ENCODE data around the gene NUP37. TPM values are rescaled to one million over a fixed set of nuclear protein-coding genes. Genes with fewer than 3 reads are reported as not detected.
A peak's percentile ranks its signal among the peaks of the same experiment; 100 is the strongest.
"Not testable (repeated sequence)": the region's sequence is repeated elsewhere in the genome, so short reads cannot be mapped to it uniquely, and the experiment has no call there.

NUP37 gene
- total RNA-seq, 2 experiments from 2014 or later, result 58.3 to 58.9 TPM

DNA sequence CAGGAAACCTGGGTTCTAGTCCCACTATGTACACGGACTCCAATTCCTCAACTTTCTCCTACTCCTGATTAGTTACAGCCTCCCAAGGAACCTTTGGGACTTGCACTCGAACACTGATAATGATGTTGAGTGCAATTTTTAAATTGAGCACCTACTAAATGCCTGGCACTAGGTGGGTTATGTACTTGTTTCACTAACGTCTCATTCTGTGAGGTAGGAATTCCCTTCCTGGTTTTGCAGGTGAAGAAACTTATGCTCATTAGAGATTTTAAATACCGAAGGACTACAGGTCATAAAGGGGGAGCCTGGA, 605 bp upstream of the NUP37 start:
- ChIA-PET POLR2A (no interaction called here), CTCF (interaction anchor here (1.6 kb wide), 1 partner anchor 11 kb away, joined by 4 read pairs; no protein-coding TSS in a partner anchor)
- Mint-ChIP-seq H3K9me3 (no peaks in the 10 kb centered on the region), H3K27me3 (no peaks in the 10 kb centered on the region), H3K27ac (peak overlapping the region; percentile 93), H3K4me3 (peak overlapping the region; percentile 79), H3K4me1 (peaks cover 45% of the 10 kb centered on the region), H3K36me3 (ENCODE audit: low read depth) (peaks cover 34% of the 10 kb centered on the region)
- no peak for DNase-seq

DNA sequence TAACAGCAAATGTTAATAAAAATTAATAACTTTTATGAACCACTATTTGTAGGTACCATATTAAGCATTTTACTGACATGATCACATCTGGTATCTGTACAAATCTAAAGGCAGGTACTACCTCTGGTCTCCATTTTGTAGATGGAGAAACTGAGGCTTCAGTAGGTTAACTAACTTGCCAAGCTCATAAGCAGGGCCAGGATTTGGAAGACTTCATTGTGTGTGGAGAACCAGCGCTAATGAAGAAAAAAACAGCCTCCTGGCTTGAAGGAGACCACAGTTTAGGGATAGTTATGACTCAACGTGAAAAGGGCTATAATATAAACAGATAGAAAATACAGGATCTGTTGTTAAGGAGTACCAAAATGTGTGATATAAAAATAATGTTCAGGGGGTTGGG, 1.0 kb downstream of the NUP37 start:
- peak overlapping the region; percentile 79 for H3K4me3 Mint-ChIP-seq
- no peaks in the 10 kb centered on the region for H3K27me3 Mint-ChIP-seq
- ChIA-PET CTCF (interaction anchor here (1.6 kb wide), 1 partner anchor 9 kb away, joined by 4 read pairs; no protein-coding TSS in a partner anchor), POLR2A (no interaction called here)
- H3K36me3 Mint-ChIP-seq (ENCODE audit: low read depth), result peaks cover 27% of the 10 kb centered on the region
- peaks cover 41% of the 10 kb centered on the region for H3K4me1 Mint-ChIP-seq
- H3K9me3 Mint-ChIP-seq, result no peaks in the 10 kb centered on the region
- DNase-seq, result no peak
- H3K27ac Mint-ChIP-seq, result peak overlapping the region; percentile 14

DNA sequence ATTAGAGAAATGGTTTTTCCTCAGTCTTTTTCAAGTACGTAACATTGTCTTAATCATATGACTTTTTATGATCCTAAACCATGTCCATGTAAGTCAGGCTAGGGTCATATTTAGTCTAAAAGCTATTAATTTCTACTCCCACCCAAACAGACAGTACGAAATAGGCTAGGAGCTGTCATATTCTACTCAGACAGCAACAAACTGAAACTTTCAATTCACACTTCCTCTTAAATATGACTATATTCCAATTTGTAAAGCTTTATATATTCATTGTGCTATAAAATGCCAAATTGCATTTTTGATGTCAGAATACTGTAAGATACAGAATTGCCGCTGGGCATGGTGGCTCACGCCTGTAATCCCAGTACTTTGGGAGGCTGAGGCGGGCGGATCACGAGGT, 3.5 kb downstream of the NUP37 start:
- peaks cover 20% of the 10 kb centered on the region for H3K4me1 Mint-ChIP-seq
- ChIA-PET POLR2A (no interaction called here), CTCF (interaction anchor here (1.0 kb wide), 1 partner anchor 435 kb away, joined by 4 read pairs; no protein-coding TSS in a partner anchor)
- H3K27ac Mint-ChIP-seq, result no peak overlapping the region
- H3K4me3 Mint-ChIP-seq, result no peak overlapping the region
- no peak for DNase-seq
- H3K36me3 Mint-ChIP-seq (ENCODE audit: low read depth), result peaks cover 33% of the 10 kb centered on the region
- no peaks in the 10 kb centered on the region for H3K27me3 Mint-ChIP-seq
- H3K9me3 Mint-ChIP-seq, result no peaks in the 10 kb centered on the region

DNA sequence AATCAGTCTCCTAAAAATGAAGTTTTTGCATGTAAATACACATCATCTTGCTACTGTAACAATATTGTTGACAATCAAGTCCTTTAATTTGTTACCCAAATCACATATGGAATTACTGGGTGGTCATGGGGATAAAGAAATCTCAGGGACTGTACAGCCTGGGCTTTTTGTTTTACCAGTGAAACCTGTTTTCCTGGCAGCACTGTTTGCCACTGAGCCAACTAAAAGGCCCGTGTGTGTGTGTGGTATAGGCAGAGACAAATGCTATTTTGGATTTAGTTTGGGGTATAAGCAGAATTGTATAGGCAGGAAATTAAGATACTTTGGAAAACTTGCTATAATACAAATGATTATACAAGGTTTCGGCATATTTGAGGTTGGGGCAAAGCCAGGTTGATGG, 5.7 kb downstream of the NUP37 start:
- no peak overlapping the region for H3K27ac Mint-ChIP-seq
- peaks cover 50% of the 10 kb centered on the region for H3K36me3 Mint-ChIP-seq (ENCODE audit: low read depth)
- H3K4me1 Mint-ChIP-seq, result peaks cover 14% of the 10 kb centered on the region
- no peak for DNase-seq
- CTCF ChIA-PET, result no interaction called here
- H3K4me3 Mint-ChIP-seq, result no peak overlapping the region
- H3K9me3 Mint-ChIP-seq, result no peaks in the 10 kb centered on the region
- POLR2A ChIA-PET, result no interaction called here
- H3K27me3 Mint-ChIP-seq, result no peaks in the 10 kb centered on the region

DNA sequence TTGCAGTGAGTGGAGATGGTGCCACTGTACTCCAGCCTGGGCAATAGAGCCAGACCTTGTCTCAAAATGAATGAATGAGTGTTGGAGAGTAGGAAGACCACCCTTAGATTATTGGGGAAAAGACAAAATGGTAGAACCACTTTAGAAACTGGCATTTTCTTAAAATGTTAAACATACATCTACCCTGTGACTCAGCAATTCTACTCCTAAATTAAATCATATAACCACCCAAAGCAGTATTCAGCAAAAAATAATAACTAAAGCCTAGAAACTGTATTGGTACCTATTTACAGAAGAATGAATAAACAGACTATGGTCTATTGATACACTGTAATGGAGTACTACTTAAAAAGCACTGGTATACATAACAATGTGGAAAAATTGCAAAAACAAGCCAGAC, 9.1 kb downstream of the NUP37 start:
- DNase-seq, result no peak
- ChIA-PET POLR2A (no interaction called here), CTCF (no interaction called here)
- no peak overlapping the region for H3K27ac Mint-ChIP-seq
- H3K4me3 Mint-ChIP-seq, result no peak overlapping the region
- peaks cover 66% of the 10 kb centered on the region for H3K36me3 Mint-ChIP-seq (ENCODE audit: low read depth)
- peaks cover 14% of the 10 kb centered on the region for H3K9me3 Mint-ChIP-seq
- H3K27me3 Mint-ChIP-seq, result no peaks in the 10 kb centered on the region
- H3K4me1 Mint-ChIP-seq, result peaks cover 9% of the 10 kb centered on the region

DNA sequence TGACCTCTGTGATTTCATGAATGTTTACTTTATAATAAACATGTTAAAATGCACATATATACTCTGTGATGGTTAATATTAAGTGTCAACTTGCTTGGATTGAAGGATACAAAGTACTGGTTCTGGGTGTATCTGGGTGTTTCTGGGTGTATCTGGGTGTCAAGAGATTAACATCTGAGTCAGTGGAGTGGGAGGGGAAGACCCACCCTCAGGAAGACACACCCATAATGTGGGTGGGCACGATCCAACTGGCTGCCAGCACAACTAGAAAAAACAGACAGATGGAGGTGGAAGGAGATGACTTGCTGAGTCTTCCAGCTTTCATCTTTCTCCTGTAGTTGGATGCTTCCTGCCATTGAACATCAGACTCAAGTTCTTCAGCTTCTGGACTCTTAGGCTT, 11.9 kb downstream of the NUP37 start:
- peaks cover 23% of the 10 kb centered on the region for H3K9me3 Mint-ChIP-seq
- CTCF ChIA-PET, result no interaction called here
- H3K36me3 Mint-ChIP-seq (ENCODE audit: low read depth), result peaks cover 86% of the 10 kb centered on the region
- H3K27ac Mint-ChIP-seq, result no peak overlapping the region
- no peak for DNase-seq
- H3K4me1 Mint-ChIP-seq, result peaks cover 9% of the 10 kb centered on the region
- no peaks in the 10 kb centered on the region for H3K27me3 Mint-ChIP-seq
- H3K4me3 Mint-ChIP-seq, result no peak overlapping the region
- POLR2A ChIA-PET, result no interaction called here

DNA sequence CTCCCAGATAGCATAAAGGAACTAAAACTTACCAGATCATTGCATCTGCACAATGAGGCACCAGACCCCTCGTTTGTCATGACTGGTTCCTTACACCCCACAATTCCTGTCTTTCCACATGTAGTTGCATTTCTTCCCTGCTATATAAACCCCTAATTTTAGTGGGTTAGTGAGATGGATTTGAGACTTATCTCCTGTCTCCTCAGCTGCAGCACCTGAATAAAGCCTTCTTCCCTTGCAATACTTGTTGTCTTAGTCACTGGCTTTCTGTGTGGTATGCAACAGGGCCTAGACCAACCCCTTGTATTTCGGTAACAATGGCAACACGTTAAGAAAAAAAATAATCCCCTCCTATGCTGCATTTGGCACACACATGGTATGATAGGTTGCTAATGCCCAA, 13.0 kb downstream of the NUP37 start:
- ChIA-PET CTCF (no interaction called here), POLR2A (no interaction called here)
- peaks cover 23% of the 10 kb centered on the region for H3K9me3 Mint-ChIP-seq

DNA sequence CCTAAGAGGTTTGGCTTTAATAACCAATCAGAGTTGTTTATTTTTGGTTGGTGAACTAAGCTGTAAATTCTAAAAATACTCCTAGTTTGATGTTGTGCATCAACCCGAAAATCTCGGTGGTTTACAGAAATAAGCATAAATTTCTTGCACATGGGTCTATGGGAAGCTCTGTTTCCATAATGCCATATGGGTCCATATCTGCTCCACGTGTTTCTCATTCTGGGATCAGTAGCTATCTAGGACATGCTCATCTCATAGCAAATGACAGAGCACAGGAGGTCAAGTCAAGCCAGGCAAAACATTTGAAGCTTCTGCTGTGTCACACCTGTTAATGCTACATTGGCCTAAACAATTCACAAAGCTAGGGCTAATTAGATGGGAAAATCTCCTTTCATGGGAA, 23.1 kb downstream of the NUP37 start:
- no peak for DNase-seq
- Mint-ChIP-seq H3K9me3 (no peaks in the 10 kb centered on the region), H3K4me3 (no peak overlapping the region), H3K4me1 (peaks cover 4% of the 10 kb centered on the region), H3K27me3 (no peaks in the 10 kb centered on the region), H3K36me3 (ENCODE audit: low read depth) (peaks cover 28% of the 10 kb centered on the region), H3K27ac (no peak overlapping the region)
- ChIA-PET POLR2A (no interaction called here), CTCF (no interaction called here)

More for the DNA sequence above, 13.0 kb downstream of the NUP37 start:
- Mint-ChIP-seq H3K4me3 (no peak overlapping the region), H3K4me1 (peaks cover 10% of the 10 kb centered on the region), H3K27me3 (no peaks in the 10 kb centered on the region), H3K27ac (no peak overlapping the region), H3K36me3 (ENCODE audit: low read depth) (peaks cover 90% of the 10 kb centered on the region)
- DNase-seq, result no peak

DNA sequence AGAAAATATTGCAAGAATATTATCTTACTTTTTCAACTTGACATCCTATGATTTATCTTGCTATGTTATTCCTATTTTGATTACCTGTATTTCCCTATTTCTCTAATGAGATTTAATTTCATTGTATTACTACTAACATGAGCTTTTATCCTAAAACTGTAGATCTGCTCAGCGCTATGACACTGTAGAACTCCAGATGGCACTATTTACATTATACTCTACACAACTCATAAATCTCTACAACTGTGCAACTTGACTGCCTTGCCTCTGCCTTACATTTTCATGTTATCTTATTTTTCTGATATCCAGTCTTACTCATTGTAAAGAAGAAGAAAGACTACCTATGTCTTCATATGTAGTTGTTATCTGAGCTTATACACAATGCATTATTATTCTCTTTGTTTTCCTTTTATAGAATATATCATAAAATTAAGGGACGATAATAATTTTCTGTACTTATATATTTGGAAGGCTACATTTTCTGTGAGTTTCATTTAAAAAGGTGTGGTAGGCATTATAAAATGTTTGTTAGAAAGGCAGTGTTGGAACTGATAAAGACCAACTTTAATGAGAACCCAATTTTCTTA, 24.1 kb downstream of the NUP37 start:
- Mint-ChIP-seq H3K4me3 (no peak overlapping the region), H3K27ac (no peak overlapping the region), H3K36me3 (ENCODE audit: low read depth) (peaks cover 28% of the 10 kb centered on the region), H3K9me3 (no peaks in the 10 kb centered on the region), H3K4me1 (peaks cover 4% of the 10 kb centered on the region), H3K27me3 (no peaks in the 10 kb centered on the region)
- CTCF ChIA-PET, result interaction anchor here (0.6 to 1.2 kb wide), 2 partner anchors 160 to 645 kb away, joined by 3 read pairs; no protein-coding TSS in a partner anchor
- peak; percentile 9 for DNase-seq
- POLR2A ChIA-PET, result no interaction called here

DNA sequence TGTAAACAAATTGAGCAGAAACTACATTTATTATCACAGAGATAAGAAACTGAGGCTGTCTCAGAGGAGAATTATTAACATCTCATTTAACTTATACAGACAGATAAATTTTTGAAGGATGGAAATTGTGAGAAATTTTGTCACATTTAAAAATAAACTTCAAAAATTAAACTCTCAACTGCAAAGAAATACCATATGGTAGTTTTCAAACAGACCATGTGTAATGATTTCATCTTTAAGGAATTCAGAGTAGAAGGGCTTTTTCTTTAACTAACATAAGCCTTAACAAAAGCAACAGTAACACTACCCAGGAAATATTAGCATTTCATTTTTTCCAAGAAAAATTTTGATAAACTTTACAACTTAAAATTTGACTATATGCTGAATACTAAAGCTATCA, 26.6 kb downstream of the NUP37 start:
- Mint-ChIP-seq H3K9me3 (peaks cover 7% of the 10 kb centered on the region), H3K27me3 (no peaks in the 10 kb centered on the region), H3K4me1 (peaks cover 4% of the 10 kb centered on the region), H3K27ac (no peak overlapping the region), H3K4me3 (no peak overlapping the region), H3K36me3 (ENCODE audit: low read depth) (peaks cover 24% of the 10 kb centered on the region)
- ChIA-PET POLR2A (no interaction called here), CTCF (no interaction called here)
- DNase-seq, result no peak

DNA sequence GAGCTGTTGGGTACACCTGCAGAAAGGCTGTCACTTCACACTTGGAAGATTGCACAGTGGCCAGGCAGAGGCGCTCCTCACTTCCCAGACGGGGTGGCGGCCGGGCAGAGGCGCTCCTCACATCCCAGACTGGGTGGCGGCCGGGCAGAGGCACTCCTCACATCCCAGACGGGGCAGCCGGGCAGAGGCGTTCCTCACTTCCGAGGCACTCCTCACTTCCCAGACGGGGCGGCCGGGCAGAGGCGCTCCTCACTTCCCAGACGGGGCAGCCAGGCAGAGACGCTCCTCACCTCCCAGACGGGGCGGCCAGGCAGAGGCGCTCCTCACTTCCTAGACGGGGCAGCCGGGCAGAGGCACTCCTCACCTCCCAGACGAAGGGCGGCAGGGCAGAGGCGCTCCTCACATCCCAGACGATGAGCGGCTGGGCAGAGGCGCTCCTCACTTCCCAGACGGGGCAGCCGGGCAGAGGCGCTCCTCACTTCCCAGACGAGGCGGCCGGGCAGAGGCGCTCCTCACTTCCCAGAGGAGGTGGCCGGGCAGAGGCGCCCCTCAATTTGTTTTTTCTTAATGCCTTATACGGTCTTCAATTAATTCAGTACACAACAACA, 30.6 kb downstream of the NUP37 start:
- H3K27me3 Mint-ChIP-seq, POLR2A ChIA-PET, DNase-seq, H3K27ac Mint-ChIP-seq, H3K4me1 Mint-ChIP-seq, H3K9me3 Mint-ChIP-seq, H3K4me3 Mint-ChIP-seq: not testable (repeated sequence)
- CTCF ChIA-PET, result interaction anchor here (0.6 to 0.7 kb wide), 3 partner anchors 7 to 1709 kb away, joined by 4 to 5 read pairs (median 4); no protein-coding TSS in a partner anchor
- H3K36me3 Mint-ChIP-seq (ENCODE audit: low read depth), result peaks cover 22% of the 10 kb centered on the region

DNA sequence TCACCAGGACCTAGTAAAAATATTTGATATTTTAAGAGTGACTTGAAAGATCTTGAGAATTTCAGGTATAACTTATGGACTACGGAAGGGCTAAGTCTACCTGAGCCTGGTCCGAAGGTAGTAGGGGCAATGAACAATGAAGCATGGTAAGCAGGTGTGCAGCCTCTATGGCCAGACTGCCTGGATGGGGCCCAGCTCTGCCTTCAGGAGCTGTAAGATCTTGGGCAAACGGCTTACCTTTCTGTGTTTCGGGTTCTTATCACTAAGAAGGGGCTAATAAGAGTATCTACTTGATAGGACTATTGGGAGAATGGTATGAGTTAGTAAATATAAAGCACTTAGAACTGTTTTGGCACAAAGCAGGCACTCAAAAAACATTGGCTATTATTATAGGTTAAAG, 39.1 kb downstream of the NUP37 start:
- ChIA-PET CTCF (no interaction called here), POLR2A (no interaction called here)
- Mint-ChIP-seq H3K4me3 (no peak overlapping the region), H3K36me3 (ENCODE audit: low read depth) (peaks cover 46% of the 10 kb centered on the region), H3K27ac (no peak overlapping the region), H3K9me3 (no peaks in the 10 kb centered on the region), H3K4me1 (no peaks in the 10 kb centered on the region), H3K27me3 (no peaks in the 10 kb centered on the region)
- no peak for DNase-seq

DNA sequence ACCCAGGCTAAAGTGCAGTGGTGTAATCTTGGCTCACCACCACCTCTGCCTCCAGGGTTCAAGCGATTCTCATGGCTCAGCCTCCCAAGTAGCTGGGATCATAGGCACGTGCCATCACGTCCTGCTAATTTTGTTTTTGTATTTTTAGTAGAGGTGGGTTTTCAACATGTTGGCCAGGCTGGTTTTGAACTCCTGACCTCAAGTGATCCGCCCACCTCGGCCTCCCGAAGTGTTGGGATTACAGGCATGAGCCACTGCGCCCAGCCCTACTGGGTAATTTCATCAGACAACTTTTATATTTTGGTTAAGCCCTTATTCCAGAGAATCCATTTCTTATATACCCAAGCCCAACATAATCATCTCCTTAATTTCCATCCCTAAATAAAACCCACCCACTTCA, 47.8 kb downstream of the NUP37 start:
- H3K27me3 Mint-ChIP-seq, POLR2A ChIA-PET, H3K9me3 Mint-ChIP-seq, CTCF ChIA-PET, H3K4me3 Mint-ChIP-seq, H3K4me1 Mint-ChIP-seq, H3K27ac Mint-ChIP-seq, DNase-seq: not testable (repeated sequence)
- H3K36me3 Mint-ChIP-seq (ENCODE audit: low read depth), result peaks cover 17% of the 10 kb centered on the region

DNA sequence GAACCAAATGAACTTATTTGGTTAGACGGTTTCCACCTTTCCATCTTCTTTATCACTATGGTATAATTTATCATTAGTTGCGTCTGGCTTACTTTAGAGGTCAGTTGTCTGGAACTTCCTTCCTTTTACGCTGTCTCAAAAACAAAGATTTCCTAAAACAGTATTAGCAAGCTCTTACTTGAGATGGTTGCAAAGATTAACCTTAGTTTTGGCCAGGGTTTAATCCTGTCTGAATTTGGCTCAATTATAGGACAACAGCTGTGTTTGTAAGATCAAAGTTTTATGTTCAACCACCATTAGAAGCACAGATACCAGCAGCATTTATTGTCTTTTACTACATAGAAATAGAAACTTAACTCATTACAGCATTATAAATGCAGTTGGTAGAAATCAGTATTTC, 50.2 kb downstream of the NUP37 start:
- no peaks in the 10 kb centered on the region for H3K9me3 Mint-ChIP-seq
- H3K27me3 Mint-ChIP-seq, result no peaks in the 10 kb centered on the region
- CTCF ChIA-PET, result no interaction called here
- no peak overlapping the region for H3K4me3 Mint-ChIP-seq
- H3K27ac Mint-ChIP-seq, result no peak overlapping the region
- peaks cover 7% of the 10 kb centered on the region for H3K36me3 Mint-ChIP-seq (ENCODE audit: low read depth)
- DNase-seq, result no peak
- POLR2A ChIA-PET, result interaction anchor here (0.6 kb wide), 1 partner anchor 176 kb away, joined by 13 read pairs; no protein-coding TSS in a partner anchor
- peaks cover 6% of the 10 kb centered on the region for H3K4me1 Mint-ChIP-seq

All from activated CD4-positive, alpha-beta T cell treated with anti-CD3 and anti-CD28 coated beads, Interleukin-2, amount 10 ng/mL, durations not matched to agents 7 days and 5 days (primary cell).